ENCODE results near the gene IFIT1B.
"Not testable (repeated sequence)": the region's sequence is repeated elsewhere in the genome, so short reads cannot be mapped to it uniquely, and the experiment has no call there.

The IFIT1B gene, protein sequence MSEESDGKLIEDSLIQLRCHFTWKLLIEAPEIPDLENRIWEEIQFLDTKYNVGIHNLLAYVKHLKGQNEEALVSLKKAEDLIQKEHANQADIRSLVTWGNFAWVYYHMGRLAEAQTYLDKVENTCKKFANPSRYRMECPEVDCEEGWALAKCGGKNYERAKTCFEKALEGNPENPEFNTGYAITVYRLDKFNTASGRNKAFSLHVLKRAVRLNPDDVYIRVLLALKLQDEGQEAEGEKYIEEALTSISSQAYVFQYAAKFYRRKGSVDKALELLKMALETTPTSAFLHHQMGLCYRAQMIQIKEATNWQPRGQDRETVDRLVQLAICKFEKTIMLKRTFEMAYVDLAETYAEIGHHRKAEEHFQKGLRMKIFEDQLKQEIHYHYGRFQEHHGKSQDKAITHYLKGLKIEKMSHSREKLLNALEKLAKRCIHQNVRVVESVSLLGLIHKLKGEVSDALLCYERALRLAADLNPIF

DNA sequence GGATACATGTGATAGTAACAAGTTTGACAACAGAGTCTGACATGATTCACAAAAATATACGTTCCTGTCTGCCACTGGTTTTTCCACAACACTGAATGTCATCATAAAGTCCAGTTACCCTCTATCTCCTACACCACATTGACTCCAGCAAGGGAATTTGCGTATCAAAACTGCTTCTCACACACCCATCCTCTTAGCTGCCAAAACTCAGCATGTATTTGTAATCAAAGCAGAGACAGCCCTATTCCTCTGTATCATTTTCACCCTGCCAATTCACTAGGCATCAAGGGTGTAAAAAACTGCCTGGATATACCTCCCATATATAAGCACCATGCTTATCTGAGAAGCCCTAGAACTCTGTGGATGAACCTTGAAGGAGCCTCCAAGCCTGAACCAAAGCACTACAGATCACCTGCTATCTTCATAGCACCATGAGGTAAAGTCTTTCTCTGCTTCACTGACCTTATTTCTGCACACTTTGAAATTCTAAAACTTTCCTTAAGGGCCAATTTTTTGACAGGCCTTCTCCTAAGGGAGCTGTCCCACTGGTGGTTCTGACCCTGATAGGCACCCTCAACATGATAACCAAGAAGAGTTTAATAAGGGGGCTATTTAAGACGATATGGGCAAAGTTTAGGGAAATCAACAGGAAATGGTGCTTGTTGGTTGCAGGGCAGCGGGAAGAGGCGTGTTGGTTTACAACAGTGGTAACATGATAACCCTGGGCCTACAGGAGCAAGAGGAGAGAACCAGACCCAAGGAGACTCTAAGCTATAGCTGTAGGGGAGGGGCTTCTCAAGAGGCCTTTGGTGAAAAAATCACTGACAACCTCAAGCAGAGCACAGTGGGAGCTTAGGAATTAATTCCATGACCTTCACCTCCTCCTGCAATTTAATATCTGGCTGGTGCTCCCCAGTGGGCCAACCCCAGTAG, at the start of gene IFIT1B:
IFIT1B (plus strand) TSS at position 352 of the 933 bp plus-strand sequence; CDS start at position 432, 80 bp downstream.
- Mint-ChIP-seq H3K4me3 (no peak within 1 kb of the TSS), H3K27me3 (no peaks in the 10 kb centered on the region), H3K4me1 (no peaks in the 10 kb centered on the region), H3K9me3 (no peaks in the 10 kb centered on the region), H3K36me3 (no peaks in the 10 kb centered on the region), H3K27ac (no peak within 1 kb of the TSS)

DNA sequence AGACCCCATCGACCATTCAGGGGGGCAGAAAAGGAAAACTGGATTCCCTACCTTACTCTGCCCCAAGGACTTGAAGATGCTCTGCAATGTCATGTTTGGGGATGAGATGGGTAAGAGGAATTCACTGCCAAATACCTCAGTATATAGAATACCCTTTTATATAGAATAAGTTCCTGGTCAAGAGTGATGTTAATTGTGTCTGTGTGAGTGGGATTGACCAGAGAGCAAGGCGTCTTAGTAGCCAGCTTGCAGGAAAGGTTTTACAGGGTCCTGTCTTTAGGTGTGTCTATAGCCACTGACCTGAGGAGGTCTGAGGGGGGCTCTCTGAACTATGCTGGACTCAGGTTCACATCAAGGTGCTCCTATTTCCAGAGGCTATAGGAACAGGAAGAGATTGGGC, 48.7 kb upstream of the IFIT1B start:
- Mint-ChIP-seq H3K4me3 (peak overlapping the region; percentile 93), H3K9me3 (no peaks in the 10 kb centered on the region), H3K4me1 (peaks cover 64% of the 10 kb centered on the region), H3K27me3 (no peaks in the 10 kb centered on the region), H3K36me3 (peaks cover 3% of the 10 kb centered on the region), H3K27ac (no peak overlapping the region)

DNA sequence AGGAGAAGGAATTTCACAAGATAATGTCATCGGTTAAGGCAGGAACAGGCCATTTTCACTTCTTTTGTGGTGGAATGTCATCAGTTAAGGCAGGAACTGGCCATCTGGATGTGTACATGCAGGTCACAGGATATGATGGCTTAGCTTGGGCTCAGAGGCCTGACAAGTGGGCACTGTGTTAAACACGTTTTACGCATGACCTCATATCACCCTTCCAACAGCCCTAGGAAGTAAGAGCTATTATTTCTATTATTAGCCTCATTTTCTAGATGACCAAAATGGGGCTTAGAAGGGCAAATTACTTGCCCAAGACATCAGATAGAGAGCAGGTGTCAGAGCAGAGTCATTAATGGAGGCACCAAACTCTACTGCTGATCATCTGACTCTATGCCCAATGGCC, 47.8 kb upstream of the IFIT1B start:
- Mint-ChIP-seq H3K4me1 (peaks cover 69% of the 10 kb centered on the region), H3K4me3 (peak overlapping the region; percentile 93), H3K27ac (peak overlapping the region; percentile 60)
- H3K9me3 Mint-ChIP-seq, H3K27me3 Mint-ChIP-seq, H3K36me3 Mint-ChIP-seq: not testable (repeated sequence)

DNA sequence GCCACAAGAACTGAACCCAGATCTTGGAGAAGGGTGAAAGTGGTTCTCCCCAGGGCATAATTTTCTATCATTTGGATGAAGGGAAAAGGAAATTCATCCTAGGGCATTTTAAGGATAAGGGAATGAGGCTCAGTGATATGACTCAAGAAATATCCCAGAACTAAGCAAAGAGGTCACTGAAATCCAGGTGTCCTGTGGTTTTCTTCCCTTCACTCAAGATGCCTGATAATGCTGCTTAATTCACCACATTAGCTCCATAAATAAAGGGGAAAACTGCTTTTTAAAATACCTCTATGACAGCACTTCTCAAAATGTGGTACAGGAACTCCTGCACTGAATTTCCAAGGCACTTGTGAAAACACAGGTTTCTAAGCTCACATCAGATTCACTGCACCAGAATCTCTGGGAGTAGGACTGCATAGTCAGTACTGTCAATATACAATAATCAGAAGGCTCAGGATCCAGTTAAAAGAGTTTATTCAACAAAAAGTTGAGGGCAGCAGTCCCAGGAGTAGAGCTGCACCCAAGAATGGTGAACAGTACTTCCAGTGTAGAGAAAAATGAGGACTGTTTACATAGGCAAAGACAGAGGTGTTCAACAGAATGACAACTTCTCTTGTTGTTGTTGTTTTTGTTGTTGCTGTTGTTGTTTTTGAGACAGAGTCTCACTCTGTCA, 47.2 kb upstream of the IFIT1B start:
- H3K4me3 Mint-ChIP-seq: peak overlapping the region; percentile 51

DNA sequence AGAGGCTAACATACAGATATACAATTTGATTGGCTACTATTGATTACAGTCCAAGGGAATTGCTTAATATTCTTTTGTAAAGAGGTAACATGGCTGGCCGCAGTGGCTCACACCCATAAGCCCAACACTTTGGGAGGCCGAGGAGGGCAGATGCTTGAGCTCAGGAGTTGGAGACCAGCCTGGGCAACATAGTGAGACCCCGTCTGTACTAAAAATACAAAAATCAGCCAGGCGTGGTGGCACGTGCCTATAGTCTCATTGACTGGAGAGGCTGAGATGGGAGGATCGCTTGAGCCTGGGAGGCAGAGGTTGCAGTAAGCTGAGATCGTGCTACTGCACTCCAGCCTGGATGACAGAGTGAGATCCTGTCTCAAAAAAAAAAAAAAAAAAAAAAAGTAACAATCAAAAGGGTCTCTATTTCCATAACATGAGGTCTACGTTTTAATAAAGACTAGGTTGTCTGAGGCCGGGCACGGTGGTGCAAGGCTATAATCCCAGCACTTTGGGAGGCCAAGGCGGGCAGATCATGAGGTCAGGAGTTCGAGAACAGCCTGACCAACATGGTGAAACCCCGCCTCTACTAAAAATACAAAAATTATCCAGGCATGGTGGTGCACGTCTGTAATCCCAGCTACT, 46.3 kb upstream of the IFIT1B start:
- H3K4me3 Mint-ChIP-seq: peak overlapping the region; percentile 82
- H3K9me3 Mint-ChIP-seq, H3K36me3 Mint-ChIP-seq, H3K27ac Mint-ChIP-seq, H3K27me3 Mint-ChIP-seq: not testable (repeated sequence)
- peaks cover 84% of the 10 kb centered on the region for H3K4me1 Mint-ChIP-seq

More for the DNA sequence above, 47.2 kb upstream of the IFIT1B start:
- H3K9me3 Mint-ChIP-seq: no peaks in the 10 kb centered on the region
- peak overlapping the region; percentile 19 for H3K27ac Mint-ChIP-seq
- H3K36me3 Mint-ChIP-seq: no peaks in the 10 kb centered on the region
- peaks cover 75% of the 10 kb centered on the region for H3K4me1 Mint-ChIP-seq
- no peaks in the 10 kb centered on the region for H3K27me3 Mint-ChIP-seq

DNA sequence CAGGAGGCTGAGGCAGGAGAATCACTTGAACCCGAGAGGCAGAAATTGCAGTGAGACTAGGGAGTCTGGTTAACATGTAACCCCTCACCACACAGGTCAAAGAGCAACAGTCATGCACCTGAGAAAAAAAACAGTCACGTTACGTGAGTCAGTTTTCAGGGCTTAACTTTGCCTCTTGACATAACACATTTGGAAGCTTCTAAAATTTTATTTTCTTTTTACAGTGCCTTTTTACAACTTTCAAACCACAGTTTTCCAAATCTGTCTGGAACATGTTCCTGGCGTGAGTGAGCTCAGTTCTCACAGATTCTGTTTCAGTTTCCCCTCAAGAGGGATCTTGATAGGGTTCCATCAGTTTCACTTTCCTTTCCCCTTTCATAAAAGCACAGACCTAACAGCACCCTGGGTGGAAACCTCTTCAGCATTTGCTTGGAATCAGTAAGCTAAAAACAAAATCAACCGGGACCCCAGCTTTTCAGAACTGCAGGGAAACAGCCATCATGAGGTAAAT, 45.7 kb upstream of the IFIT1B start:
- Mint-ChIP-seq H3K27me3 (no peaks in the 10 kb centered on the region), H3K9me3 (no peaks in the 10 kb centered on the region), H3K36me3 (peaks cover 3% of the 10 kb centered on the region)

DNA sequence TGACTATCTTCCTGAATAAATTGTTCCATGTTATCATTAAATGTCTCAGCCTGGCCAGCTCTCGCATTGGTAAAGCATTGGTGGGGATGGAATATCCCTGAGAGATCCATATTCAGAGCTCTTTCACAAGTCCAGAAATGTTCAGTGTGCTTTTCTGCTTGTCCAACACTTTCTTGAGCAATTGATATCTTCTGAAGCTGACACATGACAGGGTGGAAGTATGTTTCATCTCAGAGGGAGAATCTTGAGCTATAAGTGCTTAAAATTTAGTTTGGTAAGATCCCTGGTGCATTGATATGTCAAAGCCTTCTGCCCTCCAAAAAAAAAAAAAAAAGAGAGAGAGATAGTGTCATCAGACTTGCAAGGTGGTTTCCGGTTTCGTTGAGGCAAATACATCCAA, 42.6 kb upstream of the IFIT1B start:
- Mint-ChIP-seq H3K4me3 (peak overlapping the region; percentile 54), H3K4me1 (peaks cover 73% of the 10 kb centered on the region), H3K27me3 (no peaks in the 10 kb centered on the region), H3K9me3 (no peaks in the 10 kb centered on the region), H3K27ac (peak overlapping the region; percentile 18), H3K36me3 (peaks cover 20% of the 10 kb centered on the region)

More for the DNA sequence above, 45.7 kb upstream of the IFIT1B start:
- Mint-ChIP-seq H3K27ac (peak overlapping the region; percentile 15), H3K4me3 (peak overlapping the region; percentile 82), H3K4me1 (peaks cover 86% of the 10 kb centered on the region)

DNA sequence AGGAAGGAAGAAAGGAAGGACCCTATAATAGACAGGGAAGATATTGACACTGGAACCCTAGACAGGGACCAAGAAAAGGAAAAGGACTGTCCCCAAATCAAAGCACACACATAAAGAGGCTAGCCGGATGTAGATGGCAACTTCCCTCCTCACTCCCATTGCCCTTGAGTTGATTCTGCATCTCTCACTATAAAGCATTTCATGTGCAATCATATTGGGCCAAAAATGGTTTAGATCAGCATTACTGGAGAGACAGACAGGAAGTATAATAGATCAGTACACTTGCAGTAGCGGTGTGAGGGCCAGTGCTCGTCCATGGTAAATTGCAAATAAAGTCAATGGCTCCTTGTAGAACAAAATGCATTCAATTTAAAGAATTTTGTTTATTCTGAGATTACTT, 41.6 kb upstream of the IFIT1B start:
- no peaks in the 10 kb centered on the region for H3K27me3 Mint-ChIP-seq
- H3K9me3 Mint-ChIP-seq: no peaks in the 10 kb centered on the region
- H3K36me3 Mint-ChIP-seq: peaks cover 24% of the 10 kb centered on the region
- no peak overlapping the region for H3K4me3 Mint-ChIP-seq
- H3K4me1 Mint-ChIP-seq: peaks cover 65% of the 10 kb centered on the region
- no peak overlapping the region for H3K27ac Mint-ChIP-seq

DNA sequence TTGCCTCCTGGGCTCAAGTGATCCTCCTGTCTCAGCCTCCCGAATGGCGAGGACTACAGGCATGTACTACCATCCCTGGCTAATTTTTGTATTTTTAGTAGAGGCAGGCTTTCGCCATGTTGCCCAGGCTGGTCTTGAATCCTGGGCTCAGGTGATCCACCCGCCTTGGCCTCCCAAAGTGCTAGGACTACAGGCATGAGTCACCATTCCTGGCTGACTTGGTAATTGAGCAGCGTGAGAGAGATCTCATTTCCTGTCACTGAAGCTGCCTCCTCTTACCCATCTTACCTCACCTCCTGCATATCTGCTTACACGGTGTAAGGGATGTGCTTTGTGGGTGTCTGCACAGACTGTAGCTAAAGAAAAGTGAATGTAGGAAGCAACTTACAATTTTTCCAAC, 40.4 kb upstream of the IFIT1B start:
- H3K36me3 Mint-ChIP-seq: peaks cover 24% of the 10 kb centered on the region
- no peak overlapping the region for H3K4me3 Mint-ChIP-seq

DNA sequence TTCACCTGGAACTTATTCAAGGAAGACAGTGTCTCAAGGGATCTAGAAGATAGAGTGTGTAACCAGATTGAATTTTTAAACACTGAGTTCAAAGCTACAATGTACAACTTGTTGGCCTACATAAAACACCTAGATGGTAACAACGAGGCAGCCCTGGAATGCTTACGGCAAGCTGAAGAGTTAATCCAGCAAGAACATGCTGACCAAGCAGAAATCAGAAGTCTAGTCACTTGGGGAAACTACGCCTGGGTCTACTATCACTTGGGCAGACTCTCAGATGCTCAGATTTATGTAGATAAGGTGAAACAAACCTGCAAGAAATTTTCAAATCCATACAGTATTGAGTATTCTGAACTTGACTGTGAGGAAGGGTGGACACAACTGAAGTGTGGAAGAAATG, 39.1 kb upstream of the IFIT1B start:
- Mint-ChIP-seq H3K9me3 (no peaks in the 10 kb centered on the region), H3K4me1 (peaks cover 44% of the 10 kb centered on the region), H3K36me3 (peaks cover 24% of the 10 kb centered on the region), H3K27ac (no peak overlapping the region), H3K4me3 (no peak overlapping the region), H3K27me3 (no peaks in the 10 kb centered on the region)

More for the DNA sequence above, 40.4 kb upstream of the IFIT1B start:
- Mint-ChIP-seq H3K9me3 (no peaks in the 10 kb centered on the region), H3K4me1 (peaks cover 57% of the 10 kb centered on the region), H3K27me3 (no peaks in the 10 kb centered on the region), H3K27ac (no peak overlapping the region)

DNA sequence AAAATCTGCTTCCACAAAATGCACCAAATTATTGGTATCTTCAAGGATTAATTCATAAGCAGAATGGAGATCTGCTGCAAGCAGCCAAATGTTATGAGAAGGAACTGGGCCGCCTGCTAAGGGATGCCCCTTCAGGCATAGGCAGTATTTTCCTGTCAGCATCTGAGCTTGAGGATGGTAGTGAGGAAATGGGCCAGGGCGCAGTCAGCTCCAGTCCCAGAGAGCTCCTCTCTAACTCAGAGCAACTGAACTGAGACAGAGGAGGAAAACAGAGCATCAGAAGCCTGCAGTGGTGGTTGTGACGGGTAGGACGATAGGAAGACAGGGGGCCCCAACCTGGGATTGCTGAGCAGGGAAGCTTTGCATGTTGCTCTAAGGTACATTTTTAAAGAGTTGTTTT, 38.0 kb upstream of the IFIT1B start:
- no peaks in the 10 kb centered on the region for H3K27me3 Mint-ChIP-seq
- H3K4me3 Mint-ChIP-seq: no peak overlapping the region
- H3K27ac Mint-ChIP-seq: no peak overlapping the region
- peaks cover 24% of the 10 kb centered on the region for H3K36me3 Mint-ChIP-seq
- no peaks in the 10 kb centered on the region for H3K9me3 Mint-ChIP-seq
- H3K4me1 Mint-ChIP-seq: peaks cover 38% of the 10 kb centered on the region

DNA sequence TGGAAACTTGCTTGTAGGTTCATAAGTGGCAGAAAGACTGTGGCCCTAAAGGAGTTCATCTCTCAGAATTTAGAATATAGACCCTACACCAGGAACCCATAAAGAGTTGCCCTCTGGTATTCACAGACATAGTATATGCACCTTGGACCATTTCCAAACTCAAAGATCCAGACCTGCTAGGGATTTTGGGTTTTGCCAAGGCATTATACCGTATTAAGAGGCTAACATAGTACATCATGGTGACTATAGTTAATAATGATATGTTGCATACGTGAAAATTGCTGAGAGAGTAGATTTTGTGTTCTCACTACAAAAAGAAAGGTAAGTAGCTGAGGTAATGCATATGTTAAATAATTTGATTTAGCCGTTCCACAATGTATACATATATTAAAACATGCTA, 36.2 kb upstream of the IFIT1B start:
- Mint-ChIP-seq H3K27ac (no peak overlapping the region), H3K36me3 (peaks cover 21% of the 10 kb centered on the region), H3K9me3 (no peaks in the 10 kb centered on the region), H3K4me3 (no peak overlapping the region), H3K4me1 (peaks cover 22% of the 10 kb centered on the region), H3K27me3 (no peaks in the 10 kb centered on the region)

DNA sequence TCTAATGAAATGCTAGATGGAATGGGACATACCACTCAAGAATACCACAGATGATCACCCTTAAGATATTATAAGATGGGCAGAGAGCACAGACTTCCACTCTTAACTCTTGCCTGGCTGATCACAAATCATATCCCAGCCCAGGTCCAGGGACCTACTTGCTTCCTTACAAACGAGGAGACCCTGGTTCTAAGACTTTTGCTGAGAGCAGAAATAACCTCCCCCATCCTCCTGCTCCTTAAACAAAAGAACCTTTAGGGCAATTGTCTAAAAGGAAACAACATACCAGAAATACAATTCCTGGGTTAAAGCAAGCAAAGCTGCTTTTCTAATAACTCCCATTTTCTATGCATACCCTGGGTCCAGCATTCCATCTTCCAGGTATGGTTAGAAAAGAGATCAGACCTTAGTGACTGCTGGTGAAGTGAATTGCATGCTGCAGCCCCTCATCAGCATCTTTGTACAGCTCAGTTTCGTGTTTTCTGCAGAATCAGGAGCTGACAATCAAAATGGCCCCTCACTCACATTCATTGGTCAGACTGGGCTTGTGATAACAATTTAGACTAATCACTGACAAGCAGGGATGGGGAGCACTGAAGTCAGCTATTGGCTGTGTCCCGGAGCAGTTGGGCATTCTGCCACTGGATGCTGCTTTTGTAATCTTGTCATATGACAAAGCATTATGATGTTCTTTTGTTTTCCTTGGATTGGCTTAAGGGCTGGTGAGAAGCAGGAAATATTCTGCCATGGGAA, 35.5 kb upstream of the IFIT1B start:
- no peaks in the 10 kb centered on the region for H3K9me3 Mint-ChIP-seq
- H3K4me3 Mint-ChIP-seq: no peak overlapping the region
- H3K36me3 Mint-ChIP-seq: peaks cover 21% of the 10 kb centered on the region
- H3K27ac Mint-ChIP-seq: no peak overlapping the region
- no peaks in the 10 kb centered on the region for H3K27me3 Mint-ChIP-seq
- H3K4me1 Mint-ChIP-seq: peaks cover 21% of the 10 kb centered on the region

DNA sequence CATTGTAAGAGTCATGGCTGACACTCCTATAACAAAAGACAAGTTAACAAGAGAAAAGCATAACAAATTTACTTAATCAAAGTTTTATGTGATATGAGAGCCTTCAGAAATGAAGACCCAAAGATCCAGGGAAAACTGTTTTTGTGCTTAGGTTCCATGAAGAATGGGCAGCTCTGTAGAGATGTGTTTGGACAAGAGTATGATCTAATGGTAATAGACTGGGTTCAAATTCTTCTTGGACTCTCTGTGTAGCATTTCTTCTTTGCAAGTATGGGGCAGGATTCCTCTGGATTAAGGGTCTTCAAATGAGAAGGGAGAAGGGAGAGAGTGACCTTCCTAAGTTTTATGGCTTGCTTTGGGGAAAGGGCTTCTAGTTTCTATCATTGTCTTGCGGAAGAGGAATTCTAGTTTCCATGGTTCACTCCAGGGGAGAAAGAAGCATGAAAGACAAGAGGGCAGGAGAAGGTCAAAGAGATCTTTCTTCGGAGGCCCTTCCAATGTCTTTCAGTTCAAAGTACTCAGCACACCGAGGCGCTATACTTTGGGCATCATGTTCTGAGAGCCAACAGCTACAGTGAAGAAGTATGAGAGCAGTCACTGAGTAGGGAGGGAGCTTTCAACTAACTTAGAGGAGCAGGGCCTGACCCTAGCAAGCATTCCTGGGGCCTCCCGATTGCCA, 34.6 kb upstream of the IFIT1B start:
- H3K27me3 Mint-ChIP-seq: no peaks in the 10 kb centered on the region
- peaks cover 21% of the 10 kb centered on the region for H3K36me3 Mint-ChIP-seq
- peaks cover 18% of the 10 kb centered on the region for H3K4me1 Mint-ChIP-seq
- H3K4me3 Mint-ChIP-seq: no peak overlapping the region
- H3K9me3 Mint-ChIP-seq: no peaks in the 10 kb centered on the region
- no peak overlapping the region for H3K27ac Mint-ChIP-seq
